ENCODE results near the gene MDFIC2.

Gene MDFIC2

GRCh38 chr3:70179111-70179510, 133.3 kb downstream of the MDFIC2 start:
- no peak for DNase-seq (ENCODE audit: low read depth)

- no peak for DNase-seq (ENCODE audit: low read depth)
Measured at GRCh38 chr3:70177881-70178645, 134.4 kb downstream of the MDFIC2 start.

- DNase-seq (ENCODE audit: low read depth), result no peak
Measured at GRCh38 chr3:70176224-70176623, 136.2 kb downstream of the MDFIC2 start.

- no peak for DNase-seq (ENCODE audit: low read depth)
Measured at GRCh38 chr3:70156808-70157207, 155.6 kb downstream of the MDFIC2 start.

- DNase-seq (ENCODE audit: low read depth), result no peak
Measured at GRCh38 chr3:70150599-70150998, 161.8 kb downstream of the MDFIC2 start.

- DNase-seq (ENCODE audit: low read depth), result no peak
Measured at GRCh38 chr3:70149714-70150400, 162.6 kb downstream of the MDFIC2 start.

Data from stimulated activated CD4-positive, alpha-beta T cell treated with anti-CD3 and anti-CD28 coated beads, Interleukin-2, amount 100 ng/mL, for 4 hours (primary cell).